H1 (cell line): ENCODE results near the gene AFF2. TPM values are rescaled to one million over a fixed set of nuclear protein-coding genes. Genes with fewer than 3 reads are reported as not detected.

Experiments
- FOSL1 ChIP-seq: IDR thresholded peaks from 2 replicates; pipeline ENCODE4 v1.6.1; 2011; ENCODE audit warnings: mild to moderate bottlenecking, low read depth, low read length, moderate library complexity; ENCODE audit not compliant: insufficient read depth
- POLR2A ChIP-seq, 2 experiments: IDR thresholded peaks; 1 replicate in 1 of 2; 2 replicates in 1 of 2; pipeline ENCODE4 v1.6.1; 2011; ENCODE audit warnings: low read depth in 2 of 2, low read length in 2 of 2, mild to moderate bottlenecking in 2 of 2; ENCODE audit errors: control extremely low read depth in 1 of 2
- POU5F1 ChIP-seq: IDR thresholded peaks from 2 replicates; pipeline ENCODE4 v1.6.1; 2011; ENCODE audit warnings: low read depth, mild to moderate bottlenecking, low read length, moderate library complexity
- SRF ChIP-seq: IDR thresholded peaks from 2 replicates; pipeline ENCODE4 v1.6.1; 2011; ENCODE audit warnings: mild to moderate bottlenecking, low read depth, low read length, moderate library complexity
- TAF7 ChIP-seq: optimal IDR thresholded peaks from 2 replicates; pipeline ENCODE3; 2011; ENCODE audit warnings: low read depth, mild to moderate bottlenecking, inconsistent platforms, low read length, moderate library complexity, borderline replicate concordance
- polyA plus RNA-seq, 7 experiments: library from polyadenylated mRNA; depleted of rRNA in 3 of 7; stranded (reverse) in 5 of 7; unstranded in 2 of 7; fragments of >200 nt in 5 of 7; fragments of 200-250 nt in 2 of 7; gene quantifications; 1 replicate in 5 of 7; 2 replicates in 1 of 7; 4 replicates in 1 of 7; pipeline versions ENCODE4 v1.2.1 to v1.2.3, GENCODE V29; 2011 to 2013; ENCODE audit warnings: missing spikeins in 2 of 7, mixed read lengths in 2 of 7
- total RNA-seq: library from RNA; stranded (reverse); fragmentation: NEBNext Ultra II Directional; extraction: Animal tissue kit (Norgen Biotek cat#: 25700); gene quantifications from 2 replicates; pipeline ENCODE4 v1.2.1, GENCODE V29; 2021

The AFF2 gene
- total and polyA plus RNA-seq, 2 of the 8 experiments (the other 6 are each of a cell fraction or from before 2014, with no cell fraction given), result 2.0 to 7.3 TPM

- TF ChIP-seq FOSL1, result no peak
- no peak for TF ChIP-seq SRF
- TF ChIP-seq TAF7, result no peak
- no peak for TF ChIP-seq POU5F1
- TF ChIP-seq POLR2A (IDR thresholded peaks at IDR 0.05; ENCODE audit: control extremely low read depth in 1 of 2, low read depth in 2 of 2, low read length in 2 of 2), result no peak
Measured at GRCh38 chrX:148555101-148555500, 54.7 kb downstream of the AFF2 start (continued).
